ENCODE measurements around the gene AKT3.

Gene AKT3

DNA sequence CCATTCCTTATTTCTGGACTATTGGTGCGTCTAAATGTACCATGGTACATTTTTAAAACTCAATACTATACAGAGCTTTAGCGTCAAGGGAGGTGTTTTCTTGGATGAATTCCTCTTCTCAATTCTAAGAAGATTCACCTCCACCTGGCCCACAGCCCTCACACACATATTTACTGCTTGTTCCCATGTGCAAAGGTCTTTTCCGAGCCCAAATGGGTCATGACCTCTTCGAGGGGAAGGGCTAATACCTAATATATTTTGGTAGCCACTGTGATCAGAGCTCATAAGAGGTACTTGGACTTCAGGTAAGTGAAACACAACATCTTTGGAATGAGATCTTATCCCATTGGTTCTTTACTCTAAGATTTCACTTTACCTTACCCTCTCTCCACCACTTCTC is 388.3 kb downstream of the AKT3 start:
- Mint-ChIP-seq H3K27me3 (ENCODE audit: low read depth) (no peaks in the 10 kb centered on the region), H3K9me3 (no peaks in the 10 kb centered on the region), H3K36me3 (ENCODE audit: low read depth) (peaks cover 2% of the 10 kb centered on the region), H3K4me1 (ENCODE audit: low read depth) (peaks cover 8% of the 10 kb centered on the region), H3K27ac (no peak overlapping the region), H3K4me3 (no peak overlapping the region)
- no peak for DNase-seq (ENCODE audit: low spot score)

DNA sequence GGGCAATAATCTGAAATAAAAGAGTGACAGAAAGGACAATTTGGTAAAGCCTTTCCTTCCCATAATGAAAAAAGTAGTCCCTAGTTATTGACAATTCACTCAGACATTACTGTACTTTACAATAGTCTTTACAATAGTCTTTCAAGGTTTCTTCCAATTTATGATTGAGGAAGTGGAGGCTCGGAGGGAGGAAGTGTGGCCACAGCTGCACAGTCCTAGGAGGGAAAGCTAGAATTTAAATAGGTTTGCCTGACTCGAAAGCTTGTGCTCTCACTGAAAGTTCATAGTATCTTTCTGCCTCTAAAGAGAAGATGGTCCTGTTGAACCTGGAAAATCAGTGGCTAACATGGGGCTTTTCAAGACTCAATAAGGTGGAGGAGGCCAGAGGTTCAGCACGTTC is 391.0 kb downstream of the AKT3 start:
- no peak for DNase-seq (ENCODE audit: low spot score)
- no peaks in the 10 kb centered on the region for H3K27me3 Mint-ChIP-seq (ENCODE audit: low read depth)
- no peak overlapping the region for H3K27ac Mint-ChIP-seq
- H3K4me3 Mint-ChIP-seq, result no peak overlapping the region
- no peaks in the 10 kb centered on the region for H3K9me3 Mint-ChIP-seq
- H3K4me1 Mint-ChIP-seq (ENCODE audit: low read depth), result peaks cover 8% of the 10 kb centered on the region
- no peaks in the 10 kb centered on the region for H3K36me3 Mint-ChIP-seq (ENCODE audit: low read depth)

DNA sequence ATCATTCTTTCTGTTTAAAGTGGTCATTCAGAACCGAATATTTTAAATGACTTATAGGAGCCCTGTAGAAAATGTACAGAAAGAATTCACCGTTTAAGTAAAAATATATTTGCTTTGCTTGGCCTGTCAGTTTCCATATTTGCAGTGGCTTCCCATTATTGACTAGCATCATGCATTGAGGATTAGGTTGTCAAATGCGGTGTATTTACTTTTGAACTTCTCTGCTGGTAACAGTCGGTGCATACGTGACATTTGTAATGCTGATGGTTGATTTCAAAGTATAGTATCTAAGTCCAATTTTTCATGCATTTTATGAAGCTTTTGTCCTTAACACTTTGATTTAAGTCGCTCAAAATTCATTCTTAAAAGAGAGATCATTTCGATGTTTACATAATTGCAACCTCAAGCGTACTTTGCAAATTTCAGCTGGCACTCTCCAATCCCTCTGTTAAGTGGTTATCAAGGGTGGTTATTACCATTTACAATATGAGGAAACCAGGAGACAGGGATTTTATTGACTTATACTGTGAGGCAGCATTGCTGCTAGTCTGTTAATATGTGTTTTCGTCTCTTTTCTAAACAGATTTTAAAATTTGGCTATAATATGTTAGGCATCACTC is 392.6 kb downstream of the AKT3 start:
- no peak for DNase-seq (ENCODE audit: low spot score)

DNA sequence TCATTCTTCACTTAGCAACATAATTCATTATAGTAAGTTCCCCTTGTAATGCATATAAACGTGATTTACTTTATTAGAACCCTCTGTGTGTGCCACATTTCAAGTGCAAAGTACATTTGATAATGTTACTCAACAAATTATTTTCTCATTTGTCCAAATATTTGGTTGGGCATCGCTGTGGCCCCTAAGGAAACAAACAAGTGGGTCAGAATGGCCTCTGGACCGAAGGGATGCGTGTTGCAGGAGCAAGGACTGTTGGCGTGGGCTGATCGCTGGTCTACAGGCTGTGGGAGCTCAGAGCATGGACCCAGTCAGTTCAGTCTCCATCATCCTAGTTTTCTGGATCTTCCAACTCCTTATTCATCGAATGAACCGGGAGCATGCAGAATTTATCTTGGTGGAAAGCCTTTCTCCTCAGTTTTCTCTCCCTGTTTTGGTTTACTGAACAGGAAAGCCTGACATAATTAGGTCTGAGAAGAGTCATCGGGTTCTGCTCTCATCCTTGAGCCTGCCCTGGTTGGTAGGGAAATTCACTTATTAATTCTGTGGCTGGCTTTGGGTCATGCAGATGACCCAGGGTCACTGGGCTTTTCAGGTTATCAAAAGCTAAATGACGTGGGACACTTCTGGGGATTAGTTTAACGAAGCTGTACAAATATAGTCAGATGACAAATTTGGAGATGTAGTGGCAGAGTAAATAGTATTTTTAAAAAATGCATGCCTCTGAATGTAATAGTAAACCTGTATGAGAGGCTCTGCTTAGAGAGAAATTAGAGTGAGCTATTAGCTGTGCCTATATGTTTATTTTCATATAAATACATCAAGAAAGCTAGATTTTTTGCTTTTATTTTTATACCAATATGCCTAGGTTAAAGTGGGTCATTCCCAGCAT is 394.0 kb downstream of the AKT3 start:
- H3K27ac Mint-ChIP-seq, result no peak overlapping the region
- no peak for DNase-seq (ENCODE audit: low spot score)
- H3K4me1 Mint-ChIP-seq (ENCODE audit: low read depth), result peaks cover 8% of the 10 kb centered on the region
- H3K36me3 Mint-ChIP-seq (ENCODE audit: low read depth), result no peaks in the 10 kb centered on the region
- H3K4me3 Mint-ChIP-seq, result no peak overlapping the region
- no peaks in the 10 kb centered on the region for H3K9me3 Mint-ChIP-seq
- H3K27me3 Mint-ChIP-seq (ENCODE audit: low read depth), result no peaks in the 10 kb centered on the region

More for the DNA sequence above, 392.6 kb downstream of the AKT3 start:
- peaks cover 8% of the 10 kb centered on the region for H3K4me1 Mint-ChIP-seq (ENCODE audit: low read depth)
- no peaks in the 10 kb centered on the region for H3K36me3 Mint-ChIP-seq (ENCODE audit: low read depth)
- no peak overlapping the region for H3K4me3 Mint-ChIP-seq
- no peaks in the 10 kb centered on the region for H3K27me3 Mint-ChIP-seq (ENCODE audit: low read depth)
- no peak overlapping the region for H3K27ac Mint-ChIP-seq
- H3K9me3 Mint-ChIP-seq, result no peaks in the 10 kb centered on the region

DNA sequence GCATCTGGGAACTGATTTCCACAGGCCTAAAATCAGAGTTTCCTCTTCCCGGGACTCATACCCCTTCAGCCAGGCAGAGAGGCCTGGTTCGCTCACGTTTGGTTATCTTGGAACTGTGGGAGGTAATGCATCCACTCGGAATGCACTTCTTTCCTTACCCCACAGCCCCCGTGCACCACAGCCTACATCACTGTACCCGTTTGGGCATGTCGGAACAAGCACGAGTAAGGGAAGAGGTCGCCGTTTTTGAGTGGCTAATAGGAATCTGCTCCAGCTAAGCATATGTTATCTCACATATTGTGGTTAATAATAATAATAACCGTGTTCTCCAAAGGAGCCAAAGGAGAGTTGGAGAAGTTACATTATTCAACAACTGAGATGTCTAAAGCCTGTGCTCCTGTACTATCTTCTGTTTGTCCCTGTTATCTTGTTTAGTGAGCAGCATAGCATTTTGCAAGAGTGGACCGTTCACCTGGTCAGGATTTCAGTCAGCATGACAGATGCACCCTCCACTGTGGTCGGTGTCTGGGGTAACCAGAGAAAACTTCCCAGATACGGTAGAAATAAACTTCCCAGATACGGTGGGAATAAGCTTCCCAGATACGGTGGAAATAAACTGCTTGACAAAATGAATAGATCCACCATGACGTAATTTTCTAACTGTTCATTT is 395.6 kb downstream of the AKT3 start:
- Mint-ChIP-seq H3K4me3 (no peak overlapping the region), H3K9me3 (no peaks in the 10 kb centered on the region), H3K4me1 (ENCODE audit: low read depth) (peaks cover 8% of the 10 kb centered on the region), H3K27me3 (ENCODE audit: low read depth) (no peaks in the 10 kb centered on the region), H3K27ac (no peak overlapping the region), H3K36me3 (ENCODE audit: low read depth) (no peaks in the 10 kb centered on the region)
- DNase-seq (ENCODE audit: low spot score), result no peak

DNA sequence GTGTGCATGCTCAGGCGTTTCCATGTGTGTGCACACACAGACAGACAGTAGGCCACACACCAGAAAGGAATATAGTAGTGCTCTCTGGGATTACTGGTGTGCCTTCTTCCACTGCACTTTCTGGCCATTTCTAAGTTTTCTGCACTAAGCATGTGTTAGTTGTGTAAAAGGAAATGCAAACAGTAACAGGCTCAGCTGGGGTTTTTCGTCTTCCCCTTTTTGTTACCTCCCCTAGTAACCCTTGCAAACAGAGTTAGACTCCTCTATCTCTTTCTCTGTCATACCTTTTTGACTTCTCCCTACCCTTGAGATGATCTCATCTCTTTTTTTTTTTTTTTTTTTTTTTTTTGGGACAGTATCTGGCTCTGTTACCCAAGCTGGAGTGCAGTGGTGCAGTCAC is 398.0 kb downstream of the AKT3 start:
- no peaks in the 10 kb centered on the region for H3K9me3 Mint-ChIP-seq
- H3K4me1 Mint-ChIP-seq (ENCODE audit: low read depth), result peaks cover 14% of the 10 kb centered on the region
- H3K27ac Mint-ChIP-seq, result no peak overlapping the region
- H3K27me3 Mint-ChIP-seq (ENCODE audit: low read depth), result no peaks in the 10 kb centered on the region
- H3K4me3 Mint-ChIP-seq, result no peak overlapping the region
- no peaks in the 10 kb centered on the region for H3K36me3 Mint-ChIP-seq (ENCODE audit: low read depth)
- no peak for DNase-seq (ENCODE audit: low spot score)

DNA sequence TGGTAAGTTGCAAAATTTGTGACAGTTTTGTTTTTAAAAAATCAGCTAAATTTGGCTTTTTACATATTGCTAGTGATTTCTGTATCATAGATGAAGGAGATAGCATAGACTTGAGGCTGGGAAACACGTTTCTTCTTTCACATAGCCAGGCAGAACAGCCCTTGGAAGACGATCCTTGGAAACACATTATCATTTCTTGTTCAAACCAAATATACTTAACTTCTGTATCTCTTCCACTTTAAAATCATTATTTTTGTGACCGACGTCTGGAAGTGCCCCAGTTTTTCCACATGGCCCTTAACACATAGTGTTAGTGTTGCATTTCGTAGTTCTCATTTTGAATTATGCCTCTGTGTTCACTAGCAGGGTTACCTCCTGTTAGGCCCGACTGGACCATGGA is 400.7 kb downstream of the AKT3 start:
- Mint-ChIP-seq H3K4me3 (no peak overlapping the region), H3K9me3 (no peaks in the 10 kb centered on the region), H3K36me3 (ENCODE audit: low read depth) (no peaks in the 10 kb centered on the region), H3K4me1 (ENCODE audit: low read depth) (peaks cover 14% of the 10 kb centered on the region), H3K27me3 (ENCODE audit: low read depth) (no peaks in the 10 kb centered on the region), H3K27ac (no peak overlapping the region)
- DNase-seq (ENCODE audit: low spot score), result no peak

DNA sequence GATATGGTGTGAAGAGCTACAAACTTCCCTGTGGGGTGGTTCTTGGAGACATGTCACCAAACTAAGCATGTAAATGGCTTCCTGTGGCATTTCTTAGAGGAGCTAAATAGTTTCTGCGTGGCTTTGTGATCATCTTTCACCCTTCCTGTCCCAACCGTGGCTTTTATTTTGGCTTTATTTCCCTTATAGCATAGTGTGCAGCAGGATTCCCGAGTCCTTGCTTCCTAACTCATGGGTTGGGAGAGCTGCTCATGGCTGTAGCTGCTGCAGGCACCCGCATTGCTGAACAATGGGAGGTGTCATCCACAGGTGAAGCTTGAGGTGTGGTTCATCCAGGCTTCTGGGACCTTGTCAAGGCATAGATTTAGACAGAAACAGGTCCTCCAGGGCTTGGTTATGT is 402.2 kb downstream of the AKT3 start:
- Mint-ChIP-seq H3K27me3 (ENCODE audit: low read depth) (no peaks in the 10 kb centered on the region), H3K9me3 (no peaks in the 10 kb centered on the region), H3K4me1 (ENCODE audit: low read depth) (peaks cover 17% of the 10 kb centered on the region), H3K4me3 (peak overlapping the region; percentile 27), H3K36me3 (ENCODE audit: low read depth) (no peaks in the 10 kb centered on the region), H3K27ac (no peak overlapping the region)
- DNase-seq (ENCODE audit: low spot score), result no peak

DNA sequence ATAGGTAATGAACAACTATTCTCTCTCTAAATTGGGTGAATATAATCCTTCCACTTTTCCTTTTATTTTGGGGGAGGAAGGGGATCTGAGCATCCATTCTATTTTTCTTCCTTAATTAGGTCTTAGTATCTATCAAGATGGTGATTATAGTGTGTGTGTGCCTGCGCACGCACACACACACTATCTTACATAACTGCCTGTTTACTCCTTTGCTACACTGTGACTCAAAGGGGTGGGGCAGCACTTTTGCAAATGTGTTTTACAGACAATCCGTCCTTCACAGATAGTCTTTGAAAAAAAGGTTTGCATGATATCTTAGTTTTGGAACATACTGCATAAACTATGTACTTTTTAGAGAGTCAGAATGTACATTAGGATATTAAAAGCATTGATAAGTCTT is 402.7 kb downstream of the AKT3 start:
- Mint-ChIP-seq H3K27me3 (ENCODE audit: low read depth) (no peaks in the 10 kb centered on the region), H3K4me3 (no peak overlapping the region), H3K36me3 (ENCODE audit: low read depth) (no peaks in the 10 kb centered on the region), H3K27ac (no peak overlapping the region), H3K9me3 (no peaks in the 10 kb centered on the region), H3K4me1 (ENCODE audit: low read depth) (peaks cover 17% of the 10 kb centered on the region)
- DNase-seq (ENCODE audit: low spot score), result no peak

DNA sequence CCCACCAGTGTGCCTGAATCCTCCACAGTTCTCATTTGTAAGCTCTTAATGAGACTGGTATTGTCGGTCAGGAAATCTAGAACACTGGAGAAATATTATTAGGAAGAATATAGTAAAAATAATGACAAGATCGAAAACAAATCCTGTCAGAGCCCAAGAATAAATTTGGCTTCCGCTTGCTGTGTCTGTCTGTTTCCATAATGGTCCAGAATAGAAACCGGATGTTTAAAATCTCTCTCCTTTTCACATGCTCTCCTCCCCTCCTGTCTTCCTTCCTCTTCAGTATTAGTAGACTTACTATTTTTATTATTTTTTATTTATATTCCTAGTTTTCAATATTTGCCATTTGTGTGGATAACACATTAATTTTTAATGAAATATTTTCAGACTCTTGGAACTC is 406.5 kb downstream of the AKT3 start:
- Mint-ChIP-seq H3K36me3 (ENCODE audit: low read depth) (no peaks in the 10 kb centered on the region), H3K27me3 (ENCODE audit: low read depth) (no peaks in the 10 kb centered on the region), H3K4me1 (ENCODE audit: low read depth) (peaks cover 21% of the 10 kb centered on the region), H3K4me3 (no peak overlapping the region), H3K9me3 (no peaks in the 10 kb centered on the region), H3K27ac (no peak overlapping the region)
- no peak for DNase-seq (ENCODE audit: low spot score)

DNA sequence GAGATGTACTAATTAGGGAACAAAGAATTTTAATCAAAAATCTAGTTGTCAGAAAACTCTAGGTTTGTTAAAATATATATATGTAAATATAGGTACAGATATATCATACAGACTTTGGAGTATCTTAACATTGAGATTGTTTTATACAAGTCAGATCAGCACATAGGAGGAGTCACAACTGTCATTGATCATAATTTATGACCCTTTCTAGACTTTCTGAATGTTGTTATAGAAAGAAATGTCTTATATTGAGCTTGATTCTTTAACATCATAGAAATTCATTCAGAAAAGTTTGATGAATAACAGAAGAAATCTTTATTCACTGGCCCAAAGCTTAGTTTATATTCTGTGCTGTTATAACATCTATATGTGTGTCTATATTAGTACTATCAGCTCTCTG is 408.4 kb downstream of the AKT3 start:
- Mint-ChIP-seq H3K27me3 (ENCODE audit: low read depth) (no peaks in the 10 kb centered on the region), H3K27ac (no peak overlapping the region), H3K36me3 (ENCODE audit: low read depth) (no peaks in the 10 kb centered on the region), H3K4me1 (ENCODE audit: low read depth) (peaks cover 9% of the 10 kb centered on the region), H3K4me3 (no peak overlapping the region), H3K9me3 (no peaks in the 10 kb centered on the region)
- DNase-seq (ENCODE audit: low spot score), result no peak

DNA sequence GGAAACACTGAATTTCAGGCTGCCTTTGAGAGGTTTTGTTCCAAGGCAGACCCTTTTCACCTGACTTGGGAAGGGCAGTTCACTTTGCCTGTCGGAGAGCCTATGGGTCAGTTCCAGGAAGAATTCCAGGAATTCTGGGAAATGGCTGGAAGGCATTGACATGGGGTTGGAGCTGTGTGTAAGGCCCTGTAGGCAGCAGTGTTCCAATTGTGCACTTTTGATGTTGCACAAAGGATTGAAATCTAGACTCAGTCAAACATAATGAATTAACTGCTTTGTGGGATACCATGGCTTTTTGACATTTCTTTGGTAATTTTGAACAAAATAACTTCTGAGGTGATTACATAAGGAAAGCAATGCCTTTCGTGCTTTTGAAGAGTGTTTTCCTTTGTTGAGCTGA is 409.6 kb downstream of the AKT3 start:
- DNase-seq (ENCODE audit: low spot score), result no peak
- Mint-ChIP-seq H3K27ac (no peak overlapping the region), H3K27me3 (ENCODE audit: low read depth) (no peaks in the 10 kb centered on the region), H3K4me1 (ENCODE audit: low read depth) (peaks cover 9% of the 10 kb centered on the region), H3K4me3 (no peak overlapping the region), H3K36me3 (ENCODE audit: low read depth) (no peaks in the 10 kb centered on the region), H3K9me3 (no peaks in the 10 kb centered on the region)

DNA sequence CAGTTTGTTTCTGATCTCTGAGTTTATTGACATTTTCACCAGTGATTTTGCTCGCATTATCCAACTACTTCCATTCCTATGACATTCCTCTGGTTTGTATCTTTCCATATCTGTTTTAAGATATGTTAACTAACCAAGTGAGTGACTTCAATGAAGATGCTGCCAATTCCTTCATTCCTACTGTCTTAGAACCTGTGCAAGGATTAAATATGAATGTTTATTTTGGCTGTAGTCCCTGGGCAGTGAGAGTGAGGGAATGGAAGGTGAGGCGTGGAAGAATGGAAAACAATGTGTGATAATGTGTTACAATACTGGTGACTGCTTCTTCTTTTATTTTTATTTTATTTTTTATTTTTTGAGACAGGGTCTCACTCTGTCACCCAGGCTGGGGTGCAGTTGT is 411.2 kb downstream of the AKT3 start:
- Mint-ChIP-seq H3K27me3 (ENCODE audit: low read depth) (no peaks in the 10 kb centered on the region), H3K9me3 (no peaks in the 10 kb centered on the region), H3K4me1 (ENCODE audit: low read depth) (peaks cover 12% of the 10 kb centered on the region), H3K4me3 (no peak overlapping the region), H3K27ac (no peak overlapping the region), H3K36me3 (ENCODE audit: low read depth) (no peaks in the 10 kb centered on the region)
- DNase-seq (ENCODE audit: low spot score), result no peak

All from T-helper 2 cell treated with Interferon-gamma antibody and Interleukin-4, amounts not matched to agents 5 μg/mL and 100 μg/mL, for 36 hours (primary cell).